Inferior parietal cortex (tissue), 1 donor: ENCODE data around the gene SYNJ1.
A peak's percentile ranks its signal among the peaks of the same experiment; 100 is the strongest.
"Not testable (repeated sequence)": the region's sequence is repeated elsewhere in the genome, so short reads cannot be mapped to it uniquely, and the experiment has no call there.

Experiments used
- DNase-seq: peaks from one replicate; pipeline ENCODE4 v3.0.0-alpha.2; 2016; ENCODE audit errors: extremely low spot score

The SYNJ1 gene

DNA sequence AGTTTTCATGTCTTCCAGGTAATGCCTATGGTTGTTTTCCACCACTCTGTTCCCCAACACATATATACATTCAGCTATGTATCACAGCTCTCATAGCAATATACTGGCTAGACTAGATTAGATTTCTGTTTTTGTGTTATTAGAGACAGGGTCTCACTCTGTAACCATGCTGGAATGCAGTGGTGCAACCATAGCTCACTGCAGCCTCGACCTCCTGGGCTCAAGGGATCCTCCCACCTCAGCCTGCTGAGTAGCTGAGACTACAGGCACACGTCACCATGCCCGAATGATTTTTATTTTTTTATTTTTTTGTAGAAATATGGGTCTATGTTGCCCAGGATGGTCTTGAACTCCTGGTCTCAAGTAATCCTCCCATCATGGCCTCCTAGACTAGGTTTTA lies 37.7 kb downstream of the SYNJ1 start:
- DNase-seq = no peak

DNA sequence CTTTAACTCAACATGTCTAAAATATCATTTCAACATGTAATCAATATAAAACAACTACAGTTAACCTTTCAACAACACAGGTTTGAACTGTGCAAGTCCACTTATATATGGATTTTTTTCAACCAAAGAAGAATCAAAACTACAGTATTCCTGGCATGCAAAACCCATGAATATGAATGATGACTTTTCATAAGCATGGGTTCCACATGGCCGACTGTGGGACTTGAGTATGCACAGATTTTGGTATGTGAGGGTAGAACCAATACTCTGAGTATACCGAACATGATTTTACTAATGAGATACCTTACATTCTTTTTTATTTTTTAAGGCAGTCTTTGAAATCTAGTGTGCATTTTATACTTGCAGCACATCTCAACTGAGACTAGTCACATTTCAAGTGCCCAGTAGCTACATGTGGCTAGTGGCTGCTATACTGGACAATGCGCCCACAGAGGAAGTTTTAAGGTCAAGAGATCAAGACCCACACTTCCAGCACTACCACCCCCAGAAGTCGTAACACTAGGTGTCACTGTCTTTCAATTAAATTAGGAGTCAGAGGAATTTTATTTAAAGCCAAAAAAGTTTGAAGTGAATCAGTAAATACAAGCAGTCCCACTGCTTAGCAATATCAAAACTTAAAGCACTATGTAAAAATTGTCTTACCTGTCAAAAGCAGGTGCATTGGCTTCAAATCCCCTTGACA lies 40.0 kb downstream of the SYNJ1 start:
- no peak for DNase-seq

DNA sequence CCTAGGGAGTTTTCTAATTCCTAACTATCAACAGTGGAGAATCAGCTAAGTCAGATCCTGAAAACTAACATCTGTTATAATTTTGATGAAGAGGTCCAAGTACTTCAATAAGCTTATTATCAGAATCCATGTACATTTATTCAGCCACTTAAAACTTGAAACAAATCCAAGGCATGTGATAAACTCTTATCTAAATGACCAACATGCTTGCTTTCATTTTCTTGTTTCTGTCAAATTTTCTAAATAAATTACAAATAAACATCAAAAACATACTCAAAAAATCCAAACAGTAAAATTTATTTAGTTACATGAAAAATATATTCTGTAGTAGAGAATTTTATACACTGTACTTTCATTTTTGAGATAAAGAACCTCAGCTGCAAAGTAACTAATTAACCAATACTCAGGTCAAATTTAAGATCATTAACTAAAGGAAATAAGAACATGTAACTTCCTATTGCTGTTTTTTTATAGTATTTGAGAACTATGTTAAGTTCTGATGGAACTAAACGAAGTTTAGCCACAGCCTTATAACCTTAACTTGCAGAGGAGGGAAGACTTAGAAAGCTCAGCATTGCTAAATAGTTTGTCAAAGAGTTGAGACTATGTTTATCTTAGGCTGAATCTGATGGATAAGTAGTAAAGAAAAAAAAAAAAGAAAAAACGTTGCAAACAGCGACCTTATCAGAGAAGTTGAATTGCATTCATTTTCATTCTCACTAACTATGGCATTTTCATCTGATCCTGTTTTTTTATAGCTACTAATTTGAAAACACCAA lies 44.9 kb downstream of the SYNJ1 start:
- DNase-seq = no peak

DNA sequence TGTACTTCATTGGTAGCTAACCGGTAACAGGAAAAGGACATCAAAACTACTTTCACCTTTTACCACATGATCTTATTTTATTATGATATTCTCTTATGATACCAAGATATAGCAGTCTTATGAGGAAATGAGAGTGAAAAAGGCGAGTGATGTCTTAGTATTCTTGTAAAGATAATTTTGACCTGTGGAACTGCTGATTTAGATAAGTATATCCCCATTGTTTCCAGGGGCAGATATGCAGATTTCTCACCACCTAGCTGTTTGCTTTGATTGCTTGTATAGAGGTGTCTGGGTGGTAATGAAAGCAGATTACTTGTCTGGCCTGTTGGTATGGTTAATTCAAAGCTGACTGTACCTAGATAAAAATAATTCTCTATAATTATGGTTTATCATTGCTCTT lies 53.1 kb downstream of the SYNJ1 start:
- no peak for DNase-seq

DNA sequence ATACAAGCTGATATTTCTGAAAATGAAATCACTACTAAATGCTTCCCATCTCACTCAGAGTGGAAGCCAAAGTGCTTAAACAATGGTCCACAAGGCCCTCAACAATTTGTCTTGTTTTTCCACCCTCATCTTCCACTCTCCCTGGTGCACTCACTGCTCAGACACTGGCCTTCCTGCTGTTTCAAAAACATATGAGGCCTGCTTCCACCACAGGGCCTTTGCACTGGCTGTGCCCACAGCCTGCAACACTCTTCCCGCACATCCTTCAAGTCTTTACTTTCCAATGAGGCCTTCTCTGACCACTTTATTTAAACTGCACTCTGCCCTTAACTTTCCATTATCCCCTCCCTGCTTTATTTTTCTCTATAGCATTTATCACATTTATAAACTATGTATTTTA lies 53.8 kb downstream of the SYNJ1 start:
- no peak for DNase-seq

DNA sequence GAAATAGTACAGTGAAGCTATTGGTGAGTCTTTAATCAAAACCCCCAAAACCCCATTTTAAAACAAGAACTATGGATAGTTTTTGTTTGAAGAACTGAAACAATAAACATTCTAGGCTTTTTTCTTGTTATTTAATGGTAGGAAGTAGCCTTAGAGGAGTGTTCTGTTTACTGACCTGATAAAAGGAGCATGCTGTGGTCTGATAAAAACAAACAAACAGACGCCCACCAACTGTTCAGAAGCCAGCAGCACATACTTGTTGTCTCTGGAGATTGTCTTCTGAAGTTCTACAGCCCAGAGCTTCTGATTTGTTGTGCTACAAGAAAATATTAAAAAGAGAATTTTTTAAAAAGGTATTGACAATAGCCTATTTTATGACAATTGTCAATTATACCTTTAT lies 61.6 kb downstream of the SYNJ1 start:
- no peak for DNase-seq

DNA sequence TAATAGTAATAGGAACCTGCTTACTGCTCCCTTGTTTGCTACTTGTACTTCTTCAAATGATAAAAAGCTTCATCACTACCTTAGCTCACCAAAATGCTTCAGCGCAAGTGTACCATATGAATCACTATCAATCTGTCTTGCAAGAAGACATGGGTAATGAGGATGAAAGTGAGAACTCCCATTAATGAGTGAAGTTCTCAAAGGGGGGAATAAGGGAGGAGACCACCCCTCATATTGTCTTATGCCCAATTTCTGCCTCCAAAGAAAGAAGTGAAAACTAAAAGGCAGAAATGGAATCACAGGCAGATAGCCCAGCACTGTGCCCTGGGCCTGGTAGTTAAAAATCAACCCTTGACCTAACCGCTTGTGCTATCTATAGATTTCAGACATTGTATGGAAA lies 63.7 kb downstream of the SYNJ1 start:
- DNase-seq = not testable (repeated sequence)

DNA sequence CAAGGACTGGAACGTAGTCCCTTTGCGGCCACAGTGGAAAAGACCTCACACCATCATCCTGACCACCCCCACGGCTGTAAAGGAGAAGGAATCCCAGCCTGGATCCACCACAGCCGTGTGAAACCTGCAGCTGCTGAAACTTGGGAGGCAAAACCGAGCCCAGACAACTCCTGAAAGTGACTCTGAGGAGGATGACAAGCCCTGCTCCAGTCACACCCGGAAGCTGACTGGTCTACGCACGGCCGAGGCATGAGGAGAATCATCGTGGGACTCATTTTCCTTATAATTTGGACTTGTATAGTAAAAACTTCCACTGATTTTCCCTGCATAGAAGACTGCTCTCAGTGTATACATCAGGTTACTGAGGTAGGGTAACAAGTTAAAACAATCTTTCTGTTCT lies 65.8 kb downstream of the SYNJ1 start:
- DNase-seq = not testable (repeated sequence)

DNA sequence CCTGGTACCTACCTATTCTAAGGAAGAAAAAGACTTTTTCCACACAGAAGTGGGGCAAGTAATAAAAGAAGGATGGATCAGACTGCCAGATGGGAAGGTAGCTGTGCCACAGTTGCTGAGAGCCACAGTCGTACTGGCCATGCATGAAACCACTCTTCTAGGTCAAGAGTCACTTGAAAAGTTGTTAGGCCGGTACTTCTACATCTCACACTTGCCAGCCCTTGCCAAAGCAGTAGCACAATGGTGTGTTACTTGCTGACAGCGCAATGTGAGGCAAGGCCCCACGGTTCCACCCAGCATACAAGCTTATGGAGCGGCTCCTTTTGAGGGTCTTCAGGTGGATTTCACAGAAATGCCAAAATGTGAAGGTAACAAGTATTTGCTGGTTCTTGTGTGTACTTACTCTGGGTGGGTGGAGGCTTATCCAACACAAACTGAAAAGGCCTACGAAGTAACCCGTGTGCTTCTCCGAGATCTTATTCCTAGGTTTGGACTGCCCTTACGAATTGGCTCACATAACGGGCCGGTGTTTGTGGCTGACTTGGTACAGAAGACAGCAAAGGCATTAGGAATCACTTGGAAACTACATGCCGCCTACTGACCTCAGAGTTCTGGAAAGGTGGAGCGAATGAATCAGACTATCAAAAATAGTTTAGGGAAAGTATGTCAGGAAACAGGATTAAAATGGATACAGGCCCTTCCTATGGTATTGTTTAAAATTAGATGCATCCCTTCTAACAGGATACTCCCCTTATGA lies 66.6 kb downstream of the SYNJ1 start:
- not testable (repeated sequence) for DNase-seq

DNA sequence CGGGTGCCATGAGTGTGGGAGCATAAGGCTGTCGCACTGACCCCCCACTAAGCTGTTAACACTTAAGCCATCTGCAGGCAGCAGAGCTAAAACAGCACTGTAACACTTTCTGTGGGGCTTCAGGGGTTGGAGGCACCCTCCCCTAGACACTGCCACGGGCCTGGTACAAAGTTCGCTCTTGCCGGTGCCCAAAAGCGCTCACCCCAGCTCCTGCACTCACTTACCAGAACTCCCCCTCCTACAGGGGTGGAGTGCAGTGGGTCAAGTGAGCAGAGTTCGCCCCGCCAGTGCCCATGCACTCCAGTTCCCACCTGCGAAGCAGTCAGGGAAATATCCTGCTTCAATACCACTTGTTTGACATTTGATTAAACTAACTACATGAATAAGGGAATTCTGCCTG lies 69.3 kb downstream of the SYNJ1 start:
- no peak for DNase-seq

DNA sequence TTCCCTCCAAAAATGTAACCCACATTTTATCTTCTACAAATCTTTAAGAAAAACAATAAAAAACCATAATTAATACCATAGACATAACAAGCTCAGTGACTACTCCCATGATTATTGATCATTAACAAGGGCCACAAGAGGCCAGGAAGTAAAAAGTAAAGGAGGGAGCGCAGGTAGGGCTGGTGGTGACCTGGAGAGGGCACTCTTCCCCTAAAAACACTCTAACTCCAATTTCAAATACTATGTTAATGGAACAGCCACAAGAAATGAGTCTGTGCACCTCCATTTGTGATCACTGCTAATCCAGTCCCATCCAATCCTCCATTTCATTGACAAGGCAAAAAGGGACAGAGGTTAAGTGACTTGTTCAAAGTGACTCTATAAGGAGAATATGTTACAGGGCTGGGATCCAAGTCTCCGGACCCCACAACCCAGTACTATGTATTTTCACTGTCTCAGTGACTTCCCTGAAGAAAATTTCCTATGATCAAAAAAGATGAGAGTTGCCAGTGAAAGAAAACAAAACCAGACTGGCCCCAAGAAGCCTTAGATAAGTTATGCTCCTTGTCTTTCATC lies 74.4 kb downstream of the SYNJ1 start:
- no peak for DNase-seq

DNA sequence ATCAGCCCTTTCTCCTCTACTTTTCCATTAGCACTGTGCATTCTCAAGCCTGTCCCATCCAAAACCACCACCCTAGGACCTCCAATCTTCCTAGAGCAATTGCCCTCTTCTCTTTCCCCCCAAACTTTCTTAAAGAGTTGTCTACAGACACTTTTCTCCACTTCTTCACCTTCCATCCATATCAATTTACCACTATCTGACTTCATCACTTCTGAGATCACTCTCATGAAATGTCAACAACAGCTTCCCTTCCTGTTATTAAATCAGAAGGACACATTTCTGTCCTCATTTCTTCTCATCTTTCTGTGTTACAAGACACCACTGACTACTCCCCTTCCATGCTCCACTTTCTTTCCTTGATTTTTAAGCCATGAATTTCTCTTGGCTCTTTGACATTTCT lies 79.6 kb downstream of the SYNJ1 start:
- no peak for DNase-seq

DNA sequence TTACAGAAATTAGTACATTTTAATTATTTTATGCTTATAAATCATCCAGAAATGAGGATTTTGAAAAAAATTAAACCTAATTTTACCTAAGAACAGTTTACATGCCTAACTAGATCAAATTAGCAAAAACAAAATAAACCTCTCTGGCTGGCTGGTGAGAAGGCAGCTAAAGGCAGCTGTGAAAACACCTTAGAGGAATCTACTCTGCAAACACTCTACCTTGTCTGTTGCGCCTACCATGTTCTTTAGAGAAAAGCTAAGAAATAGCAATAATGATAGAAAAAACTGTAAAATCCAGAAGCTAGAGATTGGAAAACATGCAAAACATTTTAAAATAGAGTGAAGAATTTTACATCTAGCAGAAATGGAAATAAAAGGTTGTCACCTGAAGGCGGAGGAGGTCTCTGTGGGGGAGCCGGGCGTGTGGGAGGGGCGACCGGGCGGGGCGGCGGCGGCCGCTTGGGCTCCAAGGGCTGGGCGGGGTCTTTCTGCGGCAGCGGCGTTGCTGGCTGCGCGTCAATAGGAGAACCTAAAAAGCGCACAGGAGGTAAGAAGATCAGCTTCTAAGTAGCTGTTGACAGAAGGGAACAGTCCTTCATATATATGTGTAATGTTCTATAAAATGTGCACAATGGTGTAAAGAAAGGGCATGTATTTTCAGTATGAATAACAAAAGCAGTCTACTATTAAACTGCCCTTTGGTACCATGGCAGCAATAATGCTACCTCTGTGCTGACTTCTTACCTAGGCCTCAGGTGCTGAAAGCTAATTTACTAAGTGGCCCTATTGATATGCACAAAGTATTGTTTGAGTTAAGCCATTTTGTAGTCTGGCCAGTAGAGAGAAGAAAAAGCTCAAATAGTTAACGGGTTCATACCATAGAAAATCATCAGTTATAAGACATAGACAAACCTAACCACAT lies 82.3 kb downstream of the SYNJ1 start:
- no peak for DNase-seq

DNA sequence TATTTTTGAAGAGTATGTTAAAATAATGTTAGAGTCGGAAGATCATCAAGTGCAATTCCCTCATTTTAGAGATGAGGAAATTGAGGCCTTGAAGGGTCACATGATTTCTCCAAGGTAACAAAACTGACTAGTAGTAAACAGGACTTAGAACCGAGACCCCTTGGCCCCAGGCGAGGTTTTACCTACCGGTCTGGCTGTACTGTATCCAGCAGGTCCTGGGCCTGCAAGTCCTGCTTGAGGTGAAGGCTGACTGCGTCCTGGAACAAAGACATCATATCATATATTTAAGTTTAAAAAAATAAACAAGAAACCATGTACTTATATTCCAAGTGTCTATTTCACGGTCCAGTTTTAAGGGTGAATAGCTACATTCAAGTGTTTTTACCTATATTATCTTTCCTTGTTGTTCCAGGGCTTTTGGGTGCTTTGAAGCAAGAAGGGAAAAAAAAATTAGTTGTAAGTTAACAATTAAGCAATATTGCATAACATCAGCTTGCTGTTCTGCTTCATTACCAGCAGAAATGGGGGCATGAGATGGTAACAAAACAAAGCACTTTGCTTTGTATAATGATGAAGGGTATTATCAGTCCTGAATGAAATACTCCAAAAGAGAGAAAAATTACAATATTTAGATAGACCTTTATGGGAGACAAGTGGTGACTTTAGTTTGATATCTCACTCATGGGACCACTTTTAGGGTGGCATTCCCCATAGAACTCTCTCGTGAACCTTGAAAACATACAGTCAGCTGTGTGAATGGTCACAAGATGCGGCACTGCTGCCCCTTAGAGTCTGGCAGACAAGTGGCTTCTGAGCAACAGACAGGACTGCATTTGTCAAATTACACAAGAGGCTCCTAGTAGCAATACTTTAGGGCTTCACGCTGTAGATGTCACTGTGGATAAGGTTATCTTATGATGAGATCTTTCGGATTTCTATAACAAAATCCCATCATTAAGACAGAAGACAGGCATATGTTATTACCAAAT lies 85.8 kb downstream of the SYNJ1 start:
- peak; percentile 20 for DNase-seq

DNA sequence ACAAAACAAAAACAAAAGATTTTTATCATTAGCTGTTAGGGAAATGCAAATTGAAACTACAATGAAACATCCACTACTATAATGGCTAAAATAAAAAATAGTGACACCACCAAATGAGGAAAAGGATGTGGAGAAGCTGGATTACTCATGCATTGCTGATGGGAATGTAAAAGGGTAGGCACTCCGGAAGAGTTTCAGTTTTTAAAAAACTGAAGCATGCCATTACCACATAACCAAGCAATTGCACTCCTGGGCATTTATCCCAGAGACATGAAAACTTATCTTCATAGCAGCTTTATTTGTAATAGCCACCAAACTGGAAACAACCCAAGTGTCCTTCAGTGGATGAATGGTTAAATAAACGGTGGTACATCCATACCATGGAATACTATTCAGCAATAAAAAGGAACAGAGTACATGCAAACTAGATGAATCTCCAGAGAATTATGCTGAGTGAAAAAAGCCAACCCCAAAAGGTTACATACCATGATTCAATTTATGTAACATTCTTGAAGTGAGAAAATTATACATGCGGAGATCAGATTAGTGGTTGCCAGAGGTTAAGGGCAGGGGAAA lies 101.1 kb downstream of the SYNJ1 start:
- no peak for DNase-seq

DNA sequence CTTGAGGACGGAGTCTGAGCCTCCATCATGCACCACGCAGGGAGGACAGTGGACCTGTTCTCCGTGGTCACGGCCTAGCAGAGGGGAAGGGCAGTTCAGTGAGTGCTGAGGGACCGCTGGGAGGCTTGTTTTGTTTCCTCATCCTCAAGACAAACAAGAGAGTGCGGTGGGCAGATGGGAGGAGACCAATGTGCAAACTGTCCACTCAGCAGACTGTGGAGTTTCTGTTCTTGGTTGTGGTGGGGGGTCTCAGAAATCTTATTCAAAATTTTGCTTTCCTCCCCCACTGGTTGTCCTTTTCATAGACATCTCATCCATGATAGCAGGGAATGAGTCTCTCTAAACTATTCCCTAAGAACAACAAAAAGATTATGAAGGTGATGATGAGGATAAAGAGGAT lies 109.6 kb downstream of the SYNJ1 start:
- DNase-seq = not testable (repeated sequence)

DNA sequence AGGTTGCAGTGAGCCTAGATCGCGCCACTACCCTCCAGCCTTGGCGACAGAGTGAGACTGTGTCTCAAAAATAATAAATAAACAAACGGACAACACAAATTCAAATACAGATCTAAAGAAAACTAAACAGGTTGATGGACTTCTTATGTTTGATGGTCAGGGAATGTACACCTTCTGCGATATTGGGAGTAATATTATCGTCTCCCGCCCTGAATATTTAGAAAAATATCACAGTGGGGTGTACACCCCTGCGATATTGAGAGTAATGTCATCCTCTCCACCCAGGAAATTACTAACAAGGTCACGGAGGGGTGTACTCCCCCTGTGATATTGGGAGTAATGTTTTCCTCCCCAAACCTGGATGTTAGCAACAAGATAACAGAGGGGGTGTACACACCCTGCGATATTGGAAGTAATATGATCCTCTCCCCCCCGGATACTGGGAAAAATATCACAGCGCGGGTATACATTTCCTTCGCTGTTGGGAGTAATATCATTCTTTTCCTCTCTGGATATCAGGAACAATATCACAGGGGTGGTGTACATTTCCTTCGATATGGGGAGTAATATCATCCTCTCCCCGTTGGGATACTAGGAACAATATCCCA lies 114.3 kb downstream of the SYNJ1 start:
- DNase-seq = no peak

DNA sequence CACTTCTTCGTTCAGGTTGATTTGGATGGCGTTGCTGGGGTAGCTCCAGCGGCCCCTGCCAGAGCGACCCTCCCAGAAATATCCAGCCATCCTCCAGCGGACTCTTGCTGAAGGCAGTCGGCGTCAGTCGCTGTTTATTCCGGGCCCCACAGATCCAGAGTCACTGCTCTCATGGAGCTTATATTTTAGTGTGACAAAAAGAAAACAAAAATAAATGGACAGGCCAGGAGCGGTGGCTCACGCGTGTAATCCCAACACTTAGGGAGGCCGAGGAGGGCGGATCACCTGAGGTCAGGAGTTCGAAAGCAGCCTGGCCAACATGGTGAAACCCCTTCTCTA lies 114.8 kb downstream of the SYNJ1 start:
- no peak for DNase-seq
